ENCODE data around the gene PSMC5. TPM values are rescaled to one million over a fixed set of nuclear protein-coding genes. Genes with fewer than 3 reads are reported as not detected.
A peak's percentile ranks its signal among the peaks of the same experiment; 100 is the strongest.
"Not testable (repeated sequence)": the region's sequence is repeated elsewhere in the genome, so short reads cannot be mapped to it uniquely, and the experiment has no call there.

The PSMC5 gene
- polyA plus RNA-seq, 2 donors, result 137 to 156 TPM

- not testable (repeated sequence) for H3K4me1 ChIP-seq (ENCODE audit: control insufficient read depth in 2 of 2, insufficient read depth in 2 of 2, low read length in 1 of 2); H3K27me3 ChIP-seq (ENCODE audit: control insufficient read depth in 1 of 2, insufficient read depth in 2 of 2, low read length in 2 of 2); H3K9me3 ChIP-seq (ENCODE audit: control insufficient read depth in 2 of 2, insufficient read depth in 1 of 2, low read depth in 1 of 2, low read length in 1 of 2); H3K36me3 ChIP-seq (ENCODE audit: control insufficient read depth in 2 of 2, insufficient read depth in 2 of 2, low read length in 1 of 2)
- H3K27ac ChIP-seq (ENCODE audit: low read depth in 2 of 2, low read length in 1 of 2), result peak overlapping the region; percentile 88 to 95
- H3K4me3 ChIP-seq (ENCODE audit: low read depth in 1 of 2, low read length in 2 of 2), result peak overlapping the region; percentile 47 to 57
- 6 to 8% methylated on average over 19 of the region's 19 CpGs for WGBS, 2 donors
Observed at GRCh38 chr17:63843387-63843888, 16.2 kb downstream of the PSMC5 start.

- no peak overlapping the region for H3K27ac ChIP-seq (ENCODE audit: low read depth in 2 of 2, low read length in 1 of 2)
- H3K4me3 ChIP-seq (ENCODE audit: low read depth in 1 of 2, low read length in 2 of 2), result no peak overlapping the region
- no peaks in the 10 kb centered on the region for H3K9me3 ChIP-seq (ENCODE audit: control insufficient read depth in 2 of 2, insufficient read depth in 1 of 2, low read depth in 1 of 2, low read length in 1 of 2)
- H3K36me3 ChIP-seq (ENCODE audit: control insufficient read depth in 2 of 2, insufficient read depth in 2 of 2, low read length in 1 of 2), result no peaks in the 10 kb centered on the region
- 73 to 76% methylated on average over 9 of the region's 9 CpGs for WGBS, 2 donors
- H3K27me3 ChIP-seq (ENCODE audit: control insufficient read depth in 1 of 2, insufficient read depth in 2 of 2, low read length in 2 of 2), result no peaks in the 10 kb centered on the region
- H3K4me1 ChIP-seq (ENCODE audit: control insufficient read depth in 2 of 2, insufficient read depth in 2 of 2, low read length in 1 of 2), result peaks cover 6% of the 10 kb centered on the region in 2 donors
Observed at GRCh38 chr17:63843910-63844677, 16.9 kb downstream of the PSMC5 start.

GRCh38 chr17:63845509-63845908 is 18.3 kb downstream of the PSMC5 start:
- H3K4me1 ChIP-seq (ENCODE audit: control insufficient read depth in 2 of 2, insufficient read depth in 2 of 2, low read length in 1 of 2), result peaks cover 2 to 9% of the 10 kb centered on the region in 2 donors
- H3K9me3 ChIP-seq (ENCODE audit: control insufficient read depth in 2 of 2, insufficient read depth in 1 of 2, low read depth in 1 of 2, low read length in 1 of 2), result no peaks in the 10 kb centered on the region
- no peaks in the 10 kb centered on the region for H3K27me3 ChIP-seq (ENCODE audit: control insufficient read depth in 1 of 2, insufficient read depth in 2 of 2, low read length in 2 of 2)
- 78 to 90% methylated on average over 1 of the region's 1 CpG for WGBS, 2 donors
- no peaks in the 10 kb centered on the region for H3K36me3 ChIP-seq (ENCODE audit: control insufficient read depth in 2 of 2, insufficient read depth in 2 of 2, low read length in 1 of 2)
- no peak overlapping the region for H3K4me3 ChIP-seq (ENCODE audit: low read depth in 1 of 2, low read length in 2 of 2)
- no peak overlapping the region for H3K27ac ChIP-seq (ENCODE audit: low read depth in 2 of 2, low read length in 1 of 2)

GRCh38 chr17:63847525-63848249 is 20.5 kb downstream of the PSMC5 start:
- Histone ChIP-seq H3K4me3 (ENCODE audit: low read depth in 1 of 2, low read length in 2 of 2) (no peak overlapping the region), H3K27me3 (ENCODE audit: control insufficient read depth in 1 of 2, insufficient read depth in 2 of 2, low read length in 2 of 2) (no peaks in the 10 kb centered on the region), H3K27ac (ENCODE audit: low read depth in 2 of 2, low read length in 1 of 2) (no peak overlapping the region), H3K9me3 (ENCODE audit: control insufficient read depth in 2 of 2, insufficient read depth in 1 of 2, low read depth in 1 of 2, low read length in 1 of 2) (no peaks in the 10 kb centered on the region), H3K4me1 (ENCODE audit: control insufficient read depth in 2 of 2, insufficient read depth in 2 of 2, low read length in 1 of 2) (peaks cover 0 to 4% of the 10 kb centered on the region in 2 donors), H3K36me3 (ENCODE audit: control insufficient read depth in 2 of 2, insufficient read depth in 2 of 2, low read length in 1 of 2) (no peaks in the 10 kb centered on the region)
- WGBS, 2 donors, result 95 to 97% methylated on average over 3 of the region's 3 CpGs

GRCh38 chr17:63848834-63849689 is 21.8 kb downstream of the PSMC5 start:
- 21% methylated on average over 82 of the region's 82 CpGs for WGBS, 2 donors
- Histone ChIP-seq H3K9me3 (ENCODE audit: control insufficient read depth in 2 of 2, insufficient read depth in 1 of 2, low read depth in 1 of 2, low read length in 1 of 2) (no peaks in the 10 kb centered on the region), H3K36me3 (ENCODE audit: control insufficient read depth in 2 of 2, insufficient read depth in 2 of 2, low read length in 1 of 2) (no peaks in the 10 kb centered on the region), H3K4me1 (ENCODE audit: control insufficient read depth in 2 of 2, insufficient read depth in 2 of 2, low read length in 1 of 2) (peaks cover 0 to 4% of the 10 kb centered on the region in 2 donors), H3K27me3 (ENCODE audit: control insufficient read depth in 1 of 2, insufficient read depth in 2 of 2, low read length in 2 of 2) (no peaks in the 10 kb centered on the region), H3K27ac (ENCODE audit: low read depth in 2 of 2, low read length in 1 of 2) (peak overlapping the region in 1 of 2 donors; percentile 66), H3K4me3 (ENCODE audit: low read depth in 1 of 2, low read length in 2 of 2) (peak overlapping the region in 1 of 2 donors; percentile 4)

- no peak overlapping the region for H3K4me3 ChIP-seq (ENCODE audit: low read depth in 1 of 2, low read length in 2 of 2)
- H3K27me3 ChIP-seq (ENCODE audit: control insufficient read depth in 1 of 2, insufficient read depth in 2 of 2, low read length in 2 of 2), result no peaks in the 10 kb centered on the region
- no peaks in the 10 kb centered on the region for H3K36me3 ChIP-seq (ENCODE audit: control insufficient read depth in 2 of 2, insufficient read depth in 2 of 2, low read length in 1 of 2)
- WGBS, 2 donors, result 83 to 89% methylated on average over 9 of the region's 9 CpGs
- no peaks in the 10 kb centered on the region for H3K9me3 ChIP-seq (ENCODE audit: control insufficient read depth in 2 of 2, insufficient read depth in 1 of 2, low read depth in 1 of 2, low read length in 1 of 2)
- H3K27ac ChIP-seq (ENCODE audit: low read depth in 2 of 2, low read length in 1 of 2), result no peak overlapping the region
- H3K4me1 ChIP-seq (ENCODE audit: control insufficient read depth in 2 of 2, insufficient read depth in 2 of 2, low read length in 1 of 2), result peaks cover 0 to 4% of the 10 kb centered on the region in 2 donors
Observed at GRCh38 chr17:63850401-63850800, 23.2 kb downstream of the PSMC5 start.

GRCh38 chr17:63853260-63853659 is 26.0 kb downstream of the PSMC5 start:
- Histone ChIP-seq H3K4me1 (ENCODE audit: control insufficient read depth in 2 of 2, insufficient read depth in 2 of 2, low read length in 1 of 2) (peaks cover 0 to 4% of the 10 kb centered on the region in 2 donors), H3K36me3 (ENCODE audit: control insufficient read depth in 2 of 2, insufficient read depth in 2 of 2, low read length in 1 of 2) (no peaks in the 10 kb centered on the region), H3K9me3 (ENCODE audit: control insufficient read depth in 2 of 2, insufficient read depth in 1 of 2, low read depth in 1 of 2, low read length in 1 of 2) (no peaks in the 10 kb centered on the region), H3K27ac (ENCODE audit: low read depth in 2 of 2, low read length in 1 of 2) (no peak overlapping the region), H3K4me3 (ENCODE audit: low read depth in 1 of 2, low read length in 2 of 2) (no peak overlapping the region), H3K27me3 (ENCODE audit: control insufficient read depth in 1 of 2, insufficient read depth in 2 of 2, low read length in 2 of 2) (no peaks in the 10 kb centered on the region)
- 90 to 92% methylated on average over 2 of the region's 2 CpGs for WGBS, 2 donors

- Histone ChIP-seq H3K4me1 (ENCODE audit: control insufficient read depth in 2 of 2, insufficient read depth in 2 of 2, low read length in 1 of 2) (no peaks in the 10 kb centered on the region), H3K27ac (ENCODE audit: low read depth in 2 of 2, low read length in 1 of 2) (no peak overlapping the region), H3K9me3 (ENCODE audit: control insufficient read depth in 2 of 2, insufficient read depth in 1 of 2, low read depth in 1 of 2, low read length in 1 of 2) (no peaks in the 10 kb centered on the region), H3K4me3 (ENCODE audit: low read depth in 1 of 2, low read length in 2 of 2) (no peak overlapping the region), H3K36me3 (ENCODE audit: control insufficient read depth in 2 of 2, insufficient read depth in 2 of 2, low read length in 1 of 2) (no peaks in the 10 kb centered on the region), H3K27me3 (ENCODE audit: control insufficient read depth in 1 of 2, insufficient read depth in 2 of 2, low read length in 2 of 2) (no peaks in the 10 kb centered on the region)
- WGBS, 2 donors, result 74 to 87% methylated on average over 5 of the region's 5 CpGs
Observed at GRCh38 chr17:63854709-63855108, 27.5 kb downstream of the PSMC5 start.

GRCh38 chr17:63855185-63855584 is 28.0 kb downstream of the PSMC5 start:
- no peak overlapping the region for H3K27ac ChIP-seq (ENCODE audit: low read depth in 2 of 2, low read length in 1 of 2)
- H3K27me3 ChIP-seq (ENCODE audit: control insufficient read depth in 1 of 2, insufficient read depth in 2 of 2, low read length in 2 of 2), result peaks cover 0 to 2% of the 10 kb centered on the region in 2 donors
- WGBS, 2 donors, result 90 to 91% methylated on average over 8 of the region's 8 CpGs
- no peaks in the 10 kb centered on the region for H3K4me1 ChIP-seq (ENCODE audit: control insufficient read depth in 2 of 2, insufficient read depth in 2 of 2, low read length in 1 of 2)
- H3K36me3 ChIP-seq (ENCODE audit: control insufficient read depth in 2 of 2, insufficient read depth in 2 of 2, low read length in 1 of 2), result no peaks in the 10 kb centered on the region
- no peaks in the 10 kb centered on the region for H3K9me3 ChIP-seq (ENCODE audit: control insufficient read depth in 2 of 2, insufficient read depth in 1 of 2, low read depth in 1 of 2, low read length in 1 of 2)
- H3K4me3 ChIP-seq (ENCODE audit: low read depth in 1 of 2, low read length in 2 of 2), result no peak overlapping the region

Data from esophagus (tissue), 2 donors.